Colonic mucosa (tissue), 4 donors: ENCODE data around the gene PPFIA2. TPM values are rescaled to one million over a fixed set of nuclear protein-coding genes. Genes with fewer than 3 reads are reported as not detected.
A peak's percentile ranks its signal among the peaks of the same experiment; 100 is the strongest.

Experiments
- DNase-seq: peaks from one replicate; pipeline ENCODE4 v3.0.0-alpha.2; 2020
- H3K27ac ChIP-seq: fragments of 200-600 bp; one replicate; pipeline ENCODE4 v1.8.0; 2021
- H3K27me3 ChIP-seq: fragments of 200-600 bp; one replicate; pipeline ENCODE4 v1.8.0; 2021
- H3K36me3 ChIP-seq: fragments of 200-600 bp; one replicate; pipeline ENCODE4 v1.8.0; 2021
- H3K4me1 ChIP-seq: fragments of 200-600 bp; one replicate; pipeline ENCODE4 v1.8.0; 2021; ENCODE audit warnings: mild to moderate bottlenecking
- H3K4me3 ChIP-seq: fragments of 200-600 bp; one replicate; pipeline ENCODE4 v1.8.0; 2021
- H3K9ac ChIP-seq, 2 donors: one replicate each; pipeline ENCODE4 v1.7.0; 2013; ENCODE audit warnings: control low read depth in 2 of 2, low read depth in 2 of 2, low read length in 2 of 2
- H3K9me3 ChIP-seq: fragments of 200-600 bp; one replicate; pipeline ENCODE4 v1.8.0; 2021
- CTCF ChIP-seq: fragments of 200-600 bp; IDR thresholded peaks from one replicate; pipeline ENCODE4 v1.8.0; 2022; ENCODE audit warnings: antibody characterized with exemption, mild to moderate bottlenecking
- intact Hi-C: fragments of 100-400 bp; cut with DNase I; formaldehyde crosslinking; loops from one replicate; pipeline ENCODE4 v1.14.1; 2022
- total RNA-seq, 2 donors: library from RNA; stranded (reverse); fragmentation: NEBNext Ultra II Directional in 1 of 2; extraction: Animal tissue kit (Norgen Biotek cat#: 25700) in 1 of 2; gene quantifications; one replicate each; pipeline ENCODE4 v1.2.1, GENCODE V29; 2021
- donor health status: healthy.
- donor health status: DM: no; HTN: no; CAD: no.
- donor health status: DM: no; HTN: no; CAD: no.

The PPFIA2 gene
- total RNA-seq, 2 donors from 2014 or later: 0.49 to 2.2 TPM

GRCh38 chr12:81249976-81250375 is 509.2 kb downstream of the PPFIA2 start:
- no peak for TF ChIP-seq CTCF
- Histone ChIP-seq H3K9me3 (no peaks in the 10 kb centered on the region), H3K27me3 (no peaks in the 10 kb centered on the region), H3K9ac (no peak overlapping the region), H3K27ac (no peak overlapping the region), H3K4me3 (no peak overlapping the region), H3K36me3 (no peaks in the 10 kb centered on the region), H3K4me1 (no peaks in the 10 kb centered on the region)
- no peak for DNase-seq
- intact Hi-C loops: no loop called here

GRCh38 chr12:81245907-81246570 is 513.1 kb downstream of the PPFIA2 start:
- intact Hi-C loops: no loop called here
- TF ChIP-seq CTCF: no peak
- Histone ChIP-seq H3K9ac (no peak overlapping the region), H3K4me3 (no peak overlapping the region), H3K27ac (no peak overlapping the region), H3K27me3 (no peaks in the 10 kb centered on the region), H3K36me3 (no peaks in the 10 kb centered on the region), H3K4me1 (no peaks in the 10 kb centered on the region), H3K9me3 (no peaks in the 10 kb centered on the region)
- DNase-seq: no peak

- Histone ChIP-seq H3K27me3 (no peaks in the 10 kb centered on the region), H3K36me3 (no peaks in the 10 kb centered on the region), H3K4me3 (no peak overlapping the region), H3K9me3 (no peaks in the 10 kb centered on the region), H3K4me1 (no peaks in the 10 kb centered on the region), H3K9ac (no peak overlapping the region), H3K27ac (no peak overlapping the region)
- intact Hi-C loops: no loop called here
- peak; percentile 17 for DNase-seq
- no peak for TF ChIP-seq CTCF
These were observed 513.7 kb downstream of the PPFIA2 start for GRCh38 chr12:81245458-81245857.

- Histone ChIP-seq H3K27ac (no peak overlapping the region), H3K9me3 (no peaks in the 10 kb centered on the region), H3K9ac (no peak overlapping the region), H3K27me3 (no peaks in the 10 kb centered on the region), H3K4me3 (no peak overlapping the region), H3K36me3 (no peaks in the 10 kb centered on the region), H3K4me1 (no peaks in the 10 kb centered on the region)
- intact Hi-C loops: no loop called here
- no peak for DNase-seq
- TF ChIP-seq CTCF: no peak
These were observed 527.4 kb downstream of the PPFIA2 start for GRCh38 chr12:81231574-81232368.

- no peak overlapping the region for H3K9ac ChIP-seq
- H3K4me1 ChIP-seq: no peaks in the 10 kb centered on the region
- H3K4me3 ChIP-seq: no peak overlapping the region
- H3K27me3 ChIP-seq: no peaks in the 10 kb centered on the region
- no peak for TF ChIP-seq CTCF
- intact Hi-C loops: no loop called here
- no peak overlapping the region for H3K27ac ChIP-seq
- H3K9me3 ChIP-seq: no peaks in the 10 kb centered on the region
- no peak for DNase-seq
- no peaks in the 10 kb centered on the region for H3K36me3 ChIP-seq
These were observed 529.4 kb downstream of the PPFIA2 start for GRCh38 chr12:81229759-81230158.
